Inflammatory macrophage treated with lipopolysaccharide for 4 hours (primary cell): Measurements from ENCODE around the gene MPP1.

ENCODE experiments used
- DNase-seq: peaks from one replicate; pipeline ENCODE4 v3.0.0-alpha.2; 2020

Gene MPP1

DNA sequence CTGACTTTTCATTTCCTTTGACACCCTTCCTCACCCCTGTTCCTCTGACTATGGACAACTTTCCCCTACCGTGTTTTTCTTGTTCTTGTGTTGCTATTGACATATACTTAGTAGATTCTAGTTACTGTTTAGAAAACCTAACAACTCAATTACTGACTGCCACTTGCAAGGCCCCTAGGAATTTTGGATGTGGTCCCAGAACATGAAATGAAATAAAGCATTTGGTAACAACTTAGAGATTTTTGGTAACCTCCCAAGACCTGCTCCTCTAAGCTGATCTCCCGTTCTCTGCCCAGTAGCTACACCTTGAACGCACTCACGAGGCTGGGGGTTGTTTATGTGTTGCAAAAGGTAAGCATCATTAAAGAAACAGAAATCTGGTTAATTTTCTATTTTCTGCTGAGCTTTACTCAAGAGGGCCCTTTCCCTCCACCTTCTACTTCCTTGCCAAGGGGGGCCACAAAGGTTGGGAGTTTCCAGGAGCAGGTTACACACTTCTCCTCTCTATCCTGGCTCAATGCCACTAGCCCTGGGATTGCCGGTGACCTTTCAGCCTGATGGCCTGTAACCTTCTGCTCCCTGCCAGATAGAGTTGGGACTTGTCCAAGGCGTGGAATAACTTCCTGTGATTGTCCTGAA, 74.9 kb downstream of the MPP1 start:
- DNase-seq = no peak

DNA sequence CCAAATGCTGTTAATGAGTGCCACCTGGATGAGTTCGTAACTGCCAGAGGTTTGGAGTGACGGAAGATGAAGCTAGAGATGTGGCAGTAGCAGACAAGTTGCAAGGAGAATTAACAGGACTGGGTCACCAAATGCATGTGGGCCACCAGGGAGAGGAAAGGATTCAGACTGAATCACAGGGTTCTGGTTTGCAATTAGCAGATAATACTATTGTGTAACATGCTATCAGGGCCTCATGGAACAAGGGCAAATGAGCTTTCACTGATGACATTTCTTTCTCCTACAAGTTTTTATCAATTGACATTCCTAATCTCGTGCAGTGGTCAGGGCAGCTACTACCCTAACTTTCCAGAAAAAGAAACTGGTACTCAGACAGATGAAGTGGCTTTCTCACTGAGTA, 75.8 kb downstream of the MPP1 start:
- no peak for DNase-seq
